Anterior cingulate cortex (tissue), 58 donors: ENCODE data around the gene FTH1.
A peak's percentile ranks its signal among the peaks of the same experiment; 100 is the strongest.
"Not testable (repeated sequence)": the region's sequence is repeated elsewhere in the genome, so short reads cannot be mapped to it uniquely, and the experiment has no call there.

Experiments
- DNase-seq, 58 donors: peaks; one replicate each; lab custom pipeline; 2025; lab: John Stamatoyannopoulos, UW

Gene FTH1

GRCh38 chr11:61966734-61967115 lies 709 bp downstream of the FTH1 start:
- peak in 2 of 58 donors; percentile 50 to 73 for DNase-seq

GRCh38 chr11:61964666-61965271 lies 2.7 kb downstream of the FTH1 start:
- not testable (repeated sequence) for DNase-seq

GRCh38 chr11:61964058-61964665 lies 3.3 kb downstream of the FTH1 start:
- no peak for DNase-seq

- DNase-seq, result peak in 3 of 58 donors; percentile 33 to 70 (median 59)
Measured at GRCh38 chr11:61963282-61964057, 4.0 kb downstream of the FTH1 start.

GRCh38 chr11:61963016-61963281 lies 4.5 kb downstream of the FTH1 start:
- DNase-seq, result peak in 1 of 58 donors; percentile 27

- DNase-seq, result no peak
Measured at GRCh38 chr11:61962213-61963015, 5.0 kb downstream of the FTH1 start.

- DNase-seq, result peak in 44 of 58 donors; percentile 22 to 87 (median 62)
Measured at GRCh38 chr11:61961570-61962212, 5.7 kb downstream of the FTH1 start.

GRCh38 chr11:61960532-61960931 lies 6.9 kb downstream of the FTH1 start:
- DNase-seq, result no peak

- DNase-seq, result no peak
Measured at GRCh38 chr11:61959678-61960077, 7.8 kb downstream of the FTH1 start.

GRCh38 chr11:61959114-61959513 lies 8.3 kb downstream of the FTH1 start:
- no peak for DNase-seq

GRCh38 chr11:61958590-61958989 lies 8.8 kb downstream of the FTH1 start:
- no peak for DNase-seq

GRCh38 chr11:61957021-61957770 lies 10.2 kb downstream of the FTH1 start:
- DNase-seq, result no peak

GRCh38 chr11:61956191-61957020 lies 11.0 kb downstream of the FTH1 start:
- DNase-seq, result no peak

- no peak for DNase-seq
Measured at GRCh38 chr11:61955422-61956135, 11.9 kb downstream of the FTH1 start.

- peak in 33 of 58 donors; percentile 28 to 73 (median 44) for DNase-seq
Measured at GRCh38 chr11:61954851-61955421, 12.5 kb downstream of the FTH1 start.

GRCh38 chr11:61954106-61954850 lies 13.2 kb downstream of the FTH1 start:
- DNase-seq, result no peak

- DNase-seq, result not testable (repeated sequence)
Measured at GRCh38 chr11:61953632-61954031, 13.8 kb downstream of the FTH1 start.
